Endodermal cell (in vitro differentiated cells): ENCODE data around the gene AMY1B. TPM values are rescaled to one million over a fixed set of nuclear protein-coding genes. Genes with fewer than 3 reads are reported as not detected.
"Not testable (repeated sequence)": the region's sequence is repeated elsewhere in the genome, so short reads cannot be mapped to it uniquely, and the experiment has no call there.

ENCODE experiments used
- DNase-seq: peaks from one replicate; pipeline ENCODE4 v3.0.0-alpha.2; 2017
- H3K27ac ChIP-seq: 2 replicates; pipeline ENCODE4 v1.5.1; 2013; ENCODE audit warnings: mild to moderate bottlenecking, low read depth, low read length, moderate library complexity
- H3K27me3 ChIP-seq: 2 replicates; pipeline ENCODE4 v1.6.1; 2013; ENCODE audit warnings: mild to moderate bottlenecking, low read length, moderate library complexity; ENCODE audit not compliant: insufficient read depth, control insufficient read depth, poor library complexity, severe bottlenecking
- H3K36me3 ChIP-seq: 2 replicates; pipeline ENCODE4 v1.7.0; 2013; ENCODE audit warnings: mild to moderate bottlenecking, low read length, moderate library complexity; ENCODE audit not compliant: control insufficient read depth, insufficient read depth
- H3K4me1 ChIP-seq: one replicate; pipeline ENCODE4 v1.7.0; 2013; ENCODE audit warnings: low read length; ENCODE audit not compliant: control insufficient read depth, insufficient read depth
- H3K4me3 ChIP-seq: 2 replicates; pipeline ENCODE4 v1.5.1; 2013; ENCODE audit warnings: mild to moderate bottlenecking, low read length, moderate library complexity
- H3K9ac ChIP-seq: 2 replicates; pipeline ENCODE4 v1.6.1; 2013; ENCODE audit warnings: mild to moderate bottlenecking, low read length, moderate library complexity; ENCODE audit not compliant: poor library complexity, severe bottlenecking; ENCODE audit errors: extremely low read depth
- H3K9me3 ChIP-seq: 2 replicates; pipeline ENCODE4 v1.6.1; 2013; ENCODE audit warnings: mild to moderate bottlenecking, low read length, moderate library complexity; ENCODE audit not compliant: control insufficient read depth
- H3K27ac Mint-ChIP-seq: 2 replicates; pipeline ENCODE4 v1.8.0; 2020; ENCODE audit warnings: mixed read lengths
- H3K27me3 Mint-ChIP-seq: 2 replicates; pipeline ENCODE4 v1.8.0; 2021; ENCODE audit warnings: mild to moderate bottlenecking, mixed read lengths; ENCODE audit not compliant: insufficient read depth
- H3K36me3 Mint-ChIP-seq: 2 replicates; pipeline ENCODE4 v1.8.0; 2020; ENCODE audit warnings: low read depth, mixed read lengths
- H3K4me1 Mint-ChIP-seq: 2 replicates; pipeline ENCODE4 v1.8.0; 2020; ENCODE audit warnings: mixed read lengths
- H3K4me3 Mint-ChIP-seq: 2 replicates; pipeline ENCODE4 v1.8.0; 2020; ENCODE audit warnings: mild to moderate bottlenecking, moderate library complexity, mixed read lengths
- H3K9me3 Mint-ChIP-seq: 2 replicates; pipeline ENCODE4 v1.8.0; 2020; ENCODE audit warnings: mild to moderate bottlenecking, mixed read lengths
- WGBS, 2 experiments: methylation state at CpG; one replicate each; pipeline versions ENCODE4 v1.1.5 to v1.1.7; 2013; ENCODE audit warnings: missing lambda C conversion rate in 2 of 2, mixed read lengths in 1 of 2; ENCODE audit not compliant: insufficient coverage in 1 of 2, insufficient read length in 1 of 2; 5-methylcytosine and 5-hydroxymethylcytosine counted together
- long read RNA-seq, 4 experiments: library from polyadenylated mRNA in 2 of 4; library from RNA in 1 of 4; library from capped mRNA in 1 of 4; stranded (forward) in 3 of 4; unstranded in 1 of 4; transcript quantifications; one replicate each; pipeline ENCODE4 v2.0.0, GENCODE V29; 2020 to 2021; ENCODE audit warnings: inconsistent platforms in 1 of 4
- polyA plus RNA-seq, 2 experiments: library from polyadenylated mRNA; stranded (reverse); fragments of 50-300 nt; gene quantifications; one replicate each; pipeline ENCODE4 v1.2.3, GENCODE V29; 2013
- total RNA-seq, 2 donors: library from RNA; stranded (reverse); fragmentation: NEBNext Ultra II Directional in 1 of 2; extraction: Animal tissue kit (Norgen Biotek cat#: 25700) in 1 of 2; gene quantifications; 2 replicates in 1 of 2; 3 replicates in 1 of 2; pipeline ENCODE4 v1.2.1, GENCODE V29; 2021

Gene AMY1B
- not detected for total RNA-seq
- polyA plus RNA-seq (2013, experiment 1 of 2): not detected
- not detected for polyA plus RNA-seq (2013, experiment 2 of 2)
- long read RNA-seq, experiment 1: 0 reads
- long read RNA-seq, experiment 2: 0 reads
- long read RNA-seq, experiment 3: 0 reads
- long read RNA-seq, experiment 4: 0 reads

GRCh38 chr1:103696110-103696509 is at the start of gene AMY1B:
AMY1B (minus strand) TSS chr1:103696210; CDS start chr1:103695639, 571 bp downstream.
- H3K27me3 Mint-ChIP-seq, H3K4me1 ChIP-seq, DNase-seq, H3K4me3 Mint-ChIP-seq, H3K4me3 ChIP-seq, H3K4me1 Mint-ChIP-seq, H3K9me3 Mint-ChIP-seq, H3K27ac ChIP-seq, H3K27me3 ChIP-seq, H3K36me3 ChIP-seq, H3K9me3 ChIP-seq, H3K9ac ChIP-seq, H3K36me3 Mint-ChIP-seq, H3K27ac Mint-ChIP-seq: not testable (repeated sequence)
- no CpG with 5 or more reads among the region's 5 CpGs for WGBS, 2 experiments

GRCh38 chr1:103745040-103745439 is 49.0 kb upstream of the AMY1B start:
- DNase-seq, H3K27ac Mint-ChIP-seq, H3K9ac ChIP-seq, H3K36me3 ChIP-seq, H3K4me3 Mint-ChIP-seq, H3K27ac ChIP-seq, H3K36me3 Mint-ChIP-seq, H3K9me3 Mint-ChIP-seq, H3K27me3 ChIP-seq, H3K9me3 ChIP-seq, H3K27me3 Mint-ChIP-seq, H3K4me1 Mint-ChIP-seq, H3K4me1 ChIP-seq, H3K4me3 ChIP-seq: not testable (repeated sequence)
- no CpG with 5 or more reads among the region's 4 CpGs for WGBS, 2 experiments

GRCh38 chr1:103744449-103744848 is 48.4 kb upstream of the AMY1B start:
- not testable (repeated sequence) for H3K4me1 Mint-ChIP-seq, H3K4me1 ChIP-seq, H3K9ac ChIP-seq, H3K27me3 Mint-ChIP-seq, H3K4me3 Mint-ChIP-seq, H3K27ac Mint-ChIP-seq, H3K36me3 Mint-ChIP-seq, H3K9me3 Mint-ChIP-seq, H3K27ac ChIP-seq, H3K9me3 ChIP-seq, H3K4me3 ChIP-seq, H3K27me3 ChIP-seq, H3K36me3 ChIP-seq, DNase-seq
- WGBS, 2 experiments: no CpG with 5 or more reads among the region's 4 CpGs

DNA sequence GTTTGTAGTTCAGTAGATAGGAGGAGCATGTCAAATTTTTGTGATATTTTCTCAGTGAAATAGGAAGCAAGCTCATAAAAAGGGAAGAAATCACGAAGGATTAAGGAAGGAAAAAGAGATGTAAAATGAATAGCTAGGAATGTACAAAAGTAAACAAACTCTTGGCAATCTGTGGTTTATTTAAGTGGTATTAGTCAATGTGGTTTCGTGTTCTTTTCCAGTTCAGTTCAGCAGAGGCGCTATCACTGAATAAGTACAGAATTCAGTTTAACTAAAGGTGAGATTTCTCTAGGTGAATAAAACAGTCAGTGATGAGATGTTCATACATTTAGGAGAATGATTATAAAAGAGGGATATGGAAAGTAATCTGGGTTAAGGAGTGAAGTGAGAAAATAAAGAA is 42.0 kb upstream of the AMY1B start:
- not testable (repeated sequence) for H3K27ac Mint-ChIP-seq, H3K36me3 Mint-ChIP-seq, H3K9ac ChIP-seq, H3K27me3 ChIP-seq, H3K4me3 ChIP-seq, H3K27me3 Mint-ChIP-seq, H3K36me3 ChIP-seq, H3K4me1 Mint-ChIP-seq, H3K4me1 ChIP-seq, DNase-seq, H3K9me3 ChIP-seq, H3K27ac ChIP-seq, H3K4me3 Mint-ChIP-seq, H3K9me3 Mint-ChIP-seq
- WGBS, 2 experiments: no CpG with 5 or more reads among the region's 3 CpGs

DNA sequence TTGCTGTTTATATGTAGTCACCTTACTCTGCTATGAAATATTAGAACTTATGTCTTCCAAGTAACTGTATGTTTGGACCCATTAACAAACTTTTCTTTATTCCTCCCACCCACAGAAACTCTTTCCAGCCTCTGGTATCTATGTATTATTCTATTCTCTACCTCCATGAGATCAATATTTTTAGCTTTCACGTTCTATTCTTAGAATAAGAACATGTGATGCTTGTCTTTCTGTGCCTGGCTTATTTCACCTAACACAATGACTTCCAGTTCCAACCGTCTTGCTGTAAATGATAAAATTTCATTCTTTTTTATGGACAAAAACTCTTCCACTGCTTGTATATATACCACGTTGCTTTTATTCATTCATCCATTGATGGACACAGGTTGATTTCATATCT is 39.3 kb upstream of the AMY1B start:
- not testable (repeated sequence) for H3K36me3 Mint-ChIP-seq, H3K27me3 Mint-ChIP-seq, H3K4me3 Mint-ChIP-seq, H3K9ac ChIP-seq, H3K27ac ChIP-seq, H3K4me3 ChIP-seq, H3K9me3 Mint-ChIP-seq, H3K9me3 ChIP-seq, H3K27me3 ChIP-seq, DNase-seq, H3K4me1 ChIP-seq, H3K4me1 Mint-ChIP-seq, H3K36me3 ChIP-seq, H3K27ac Mint-ChIP-seq
- WGBS, 2 experiments: no CpG with 5 or more reads among the region's 3 CpGs

- not testable (repeated sequence) for H3K27me3 ChIP-seq, H3K27ac Mint-ChIP-seq, H3K4me1 ChIP-seq, H3K4me3 ChIP-seq, H3K9ac ChIP-seq, H3K9me3 ChIP-seq, H3K36me3 Mint-ChIP-seq, H3K4me1 Mint-ChIP-seq, H3K4me3 Mint-ChIP-seq, H3K27ac ChIP-seq, DNase-seq, H3K9me3 Mint-ChIP-seq, H3K27me3 Mint-ChIP-seq, H3K36me3 ChIP-seq
- no CpG with 5 or more reads among the region's 2 CpGs for WGBS, 2 experiments
These were observed 25.5 kb upstream of the AMY1B start for GRCh38 chr1:103721473-103721872.

DNA sequence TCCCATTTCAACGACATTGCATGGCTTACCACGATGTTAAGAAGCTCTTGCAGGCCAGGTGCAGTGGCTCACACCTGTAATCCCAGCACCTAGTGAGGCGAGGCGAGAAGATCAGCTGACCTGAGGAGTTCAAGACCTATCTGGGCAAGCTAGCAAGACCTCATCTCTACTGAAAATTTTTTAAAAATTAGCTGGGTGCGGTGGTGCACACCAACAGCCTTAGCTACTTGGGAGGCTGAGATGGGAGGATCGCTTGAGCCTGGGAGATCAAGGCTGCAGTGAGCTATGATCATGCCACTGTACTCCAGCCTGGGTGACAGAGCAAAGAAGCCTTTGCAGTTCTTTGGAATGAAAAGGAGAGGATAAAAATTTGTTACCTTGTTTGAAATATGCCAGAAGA is 21.4 kb upstream of the AMY1B start:
- H3K27me3 Mint-ChIP-seq, H3K4me1 Mint-ChIP-seq, H3K9me3 ChIP-seq, H3K4me3 ChIP-seq, H3K27ac ChIP-seq, H3K9ac ChIP-seq, DNase-seq, H3K36me3 ChIP-seq, H3K4me3 Mint-ChIP-seq, H3K9me3 Mint-ChIP-seq, H3K36me3 Mint-ChIP-seq, H3K4me1 ChIP-seq, H3K27ac Mint-ChIP-seq, H3K27me3 ChIP-seq: not testable (repeated sequence)
- WGBS, 2 experiments: 73 to 81% methylated on average over 3 to 6 of the region's 6 CpGs
